HFF-Myc (cell line): ENCODE measurements around the gene PBX3.

Experiments
- DNase-seq: peaks from one replicate; pipeline ENCODE4 v3.0.0-alpha.2; 2011; ENCODE audit warnings: low read depth; ENCODE audit errors: extremely low read depth
- H3K4me3 ChIP-seq: replicated peaks from 2 replicates; pipeline ENCODE4 v1.5.1; 2011; ENCODE audit warnings: low read depth, mild to moderate bottlenecking, control low read depth, low read length
- TF ChIP-seq, protein P1 (sequence below): IDR thresholded peaks from 2 replicates; pipeline ENCODE4 v1.5.1; 2012; ENCODE audit warnings: mild to moderate bottlenecking, low read depth, low read length, control low read depth; ENCODE audit errors: missing control alignments

PBX3 gene

DNA sequence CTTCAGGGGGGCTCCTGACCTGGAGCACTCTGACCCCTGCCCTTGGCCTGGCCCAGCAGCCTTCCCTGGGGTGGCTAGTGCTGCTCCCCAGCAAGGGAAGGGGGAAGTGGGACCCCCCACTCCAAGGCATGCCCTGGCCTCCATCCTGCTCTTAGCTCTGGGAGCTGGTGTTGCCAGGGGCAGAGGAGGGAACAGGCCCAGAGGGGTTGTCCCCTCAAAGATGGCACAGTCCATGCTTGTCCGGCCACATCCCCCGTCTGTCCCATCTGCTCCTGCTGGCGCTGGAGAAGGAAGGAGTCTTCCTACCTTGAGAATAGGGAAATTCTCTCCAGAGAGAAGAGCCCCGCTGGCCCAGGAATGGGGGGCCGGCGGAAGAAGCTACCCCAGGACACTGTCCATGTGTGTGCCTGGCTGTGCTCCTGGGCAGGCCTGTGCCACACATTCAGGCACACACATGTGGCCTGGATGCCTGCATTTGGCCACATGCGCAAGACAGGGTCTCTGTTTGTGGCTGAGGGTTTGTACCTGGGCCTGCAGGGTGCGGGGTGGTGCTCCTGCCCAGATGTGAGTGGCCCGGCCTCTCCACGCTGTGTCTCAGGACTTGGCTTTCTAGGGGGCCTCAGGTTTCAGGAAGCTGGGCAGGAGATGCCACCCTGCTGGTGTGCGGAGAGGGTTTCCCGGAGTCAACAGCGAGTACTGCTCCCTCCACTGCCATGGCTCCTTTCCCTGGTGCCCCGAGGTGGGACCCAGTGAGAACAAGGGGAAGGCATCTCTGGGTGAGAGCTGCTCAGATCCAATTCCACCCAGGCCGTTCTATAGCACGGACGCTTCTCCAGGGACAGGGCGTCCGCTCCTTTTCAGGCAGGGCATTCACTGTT is 247.1 kb downstream of the PBX3 start:
- no peak overlapping the region for H3K4me3 ChIP-seq
- TF ChIP-seq, protein P1, sequence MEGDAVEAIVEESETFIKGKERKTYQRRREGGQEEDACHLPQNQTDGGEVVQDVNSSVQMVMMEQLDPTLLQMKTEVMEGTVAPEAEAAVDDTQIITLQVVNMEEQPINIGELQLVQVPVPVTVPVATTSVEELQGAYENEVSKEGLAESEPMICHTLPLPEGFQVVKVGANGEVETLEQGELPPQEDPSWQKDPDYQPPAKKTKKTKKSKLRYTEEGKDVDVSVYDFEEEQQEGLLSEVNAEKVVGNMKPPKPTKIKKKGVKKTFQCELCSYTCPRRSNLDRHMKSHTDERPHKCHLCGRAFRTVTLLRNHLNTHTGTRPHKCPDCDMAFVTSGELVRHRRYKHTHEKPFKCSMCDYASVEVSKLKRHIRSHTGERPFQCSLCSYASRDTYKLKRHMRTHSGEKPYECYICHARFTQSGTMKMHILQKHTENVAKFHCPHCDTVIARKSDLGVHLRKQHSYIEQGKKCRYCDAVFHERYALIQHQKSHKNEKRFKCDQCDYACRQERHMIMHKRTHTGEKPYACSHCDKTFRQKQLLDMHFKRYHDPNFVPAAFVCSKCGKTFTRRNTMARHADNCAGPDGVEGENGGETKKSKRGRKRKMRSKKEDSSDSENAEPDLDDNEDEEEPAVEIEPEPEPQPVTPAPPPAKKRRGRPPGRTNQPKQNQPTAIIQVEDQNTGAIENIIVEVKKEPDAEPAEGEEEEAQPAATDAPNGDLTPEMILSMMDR = no peak
- DNase-seq = no peak

DNA sequence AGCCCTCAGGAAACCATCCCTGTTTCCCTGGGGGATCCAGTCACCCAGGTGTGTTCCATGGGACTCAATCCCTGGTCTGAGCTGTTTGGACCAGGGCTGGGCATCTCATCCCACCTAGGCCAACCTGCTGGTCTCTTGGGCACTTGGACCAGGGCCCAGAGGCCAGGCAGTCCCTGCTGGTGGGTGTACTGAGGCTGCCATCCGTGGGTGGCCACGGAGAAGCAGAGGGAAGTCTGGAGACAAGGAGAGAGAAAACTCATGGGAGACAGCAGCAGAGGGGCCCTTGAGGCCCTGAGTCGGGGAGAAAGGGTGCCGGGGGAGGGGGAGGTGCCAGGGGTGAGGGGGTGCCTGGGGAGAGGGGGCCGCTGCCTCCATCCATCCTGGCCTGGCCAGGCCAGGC is 247.8 kb downstream of the PBX3 start:
- H3K4me3 ChIP-seq = no peak overlapping the region
- no peak for DNase-seq
- TF ChIP-seq, protein P1 = no peak

DNA sequence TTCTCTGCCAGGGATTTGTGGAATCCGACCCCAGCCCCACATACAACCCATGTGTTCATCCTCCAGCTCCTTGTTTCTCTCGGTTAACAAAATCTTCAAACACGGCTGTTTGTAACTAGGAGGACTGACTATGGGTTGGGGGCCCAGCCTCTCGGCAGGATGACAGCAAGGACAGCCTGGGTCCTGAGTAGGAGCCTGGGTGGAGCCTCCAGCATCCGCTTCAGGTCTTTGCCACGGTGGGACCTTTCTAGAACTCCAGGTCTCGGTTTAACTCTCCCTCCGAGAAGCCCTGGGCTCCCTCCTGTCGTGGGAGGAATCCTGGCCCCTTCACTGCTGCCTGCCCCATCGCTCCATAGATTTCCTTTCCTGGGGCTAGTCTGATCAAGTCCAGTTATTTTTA is 248.5 kb downstream of the PBX3 start:
- H3K4me3 ChIP-seq = no peak overlapping the region
- TF ChIP-seq, protein P1 = no peak
- no peak for DNase-seq

DNA sequence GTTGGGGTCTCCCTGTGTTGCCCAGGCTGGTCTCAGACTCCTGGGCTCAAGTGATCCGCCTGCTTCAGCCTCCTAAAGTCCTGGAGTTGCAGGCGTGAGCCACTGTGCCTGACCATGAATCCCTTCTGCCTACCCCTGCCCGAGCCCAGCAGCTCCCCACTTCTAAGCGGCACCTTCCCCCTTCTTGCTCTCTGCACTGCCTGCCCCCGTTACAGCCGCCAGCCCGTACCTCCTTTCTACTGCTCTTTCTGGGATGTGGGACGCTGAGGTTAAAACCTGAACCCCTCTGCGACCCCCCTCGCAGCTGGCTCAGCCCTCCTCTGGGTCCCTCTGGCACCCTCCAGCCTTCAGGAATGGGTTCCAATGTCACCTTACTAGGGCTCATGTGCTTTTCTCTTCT is 249.6 kb downstream of the PBX3 start:
- DNase-seq = no peak
- TF ChIP-seq, protein P1 = no peak
- no peak overlapping the region for H3K4me3 ChIP-seq

DNA sequence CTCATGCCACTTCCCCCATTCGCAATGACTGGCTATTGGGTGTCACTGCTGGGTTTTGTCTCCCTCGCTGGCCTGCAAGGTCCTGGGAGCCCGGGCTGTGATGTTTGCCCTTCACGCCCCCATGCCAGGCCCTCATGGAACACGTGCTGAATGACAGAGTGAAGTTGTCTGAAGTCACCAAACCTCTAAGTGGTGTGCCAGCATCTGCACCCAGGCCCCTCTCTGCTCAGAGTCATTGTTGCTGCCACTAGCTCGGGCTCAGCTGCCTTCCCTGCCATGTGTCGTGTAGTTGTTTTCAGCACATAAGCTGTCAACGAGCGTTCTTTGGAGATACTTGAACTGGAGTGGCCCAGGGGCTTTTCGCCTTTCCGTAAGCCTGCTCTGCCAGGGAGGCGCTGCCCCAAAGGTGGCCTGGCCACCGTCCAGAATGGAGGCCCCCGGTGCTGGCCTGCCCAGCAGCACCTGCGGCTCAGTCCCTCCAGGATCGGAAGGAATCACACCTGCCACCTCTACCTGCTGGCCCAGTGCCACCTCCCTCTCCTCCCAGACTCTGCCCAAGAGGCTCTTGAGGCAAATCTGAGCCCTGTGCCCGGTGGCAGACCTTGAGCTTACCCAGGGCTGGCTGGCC is 250.1 kb downstream of the PBX3 start:
- DNase-seq = no peak
- H3K4me3 ChIP-seq = no peak overlapping the region
- TF ChIP-seq, protein P1 = no peak

DNA sequence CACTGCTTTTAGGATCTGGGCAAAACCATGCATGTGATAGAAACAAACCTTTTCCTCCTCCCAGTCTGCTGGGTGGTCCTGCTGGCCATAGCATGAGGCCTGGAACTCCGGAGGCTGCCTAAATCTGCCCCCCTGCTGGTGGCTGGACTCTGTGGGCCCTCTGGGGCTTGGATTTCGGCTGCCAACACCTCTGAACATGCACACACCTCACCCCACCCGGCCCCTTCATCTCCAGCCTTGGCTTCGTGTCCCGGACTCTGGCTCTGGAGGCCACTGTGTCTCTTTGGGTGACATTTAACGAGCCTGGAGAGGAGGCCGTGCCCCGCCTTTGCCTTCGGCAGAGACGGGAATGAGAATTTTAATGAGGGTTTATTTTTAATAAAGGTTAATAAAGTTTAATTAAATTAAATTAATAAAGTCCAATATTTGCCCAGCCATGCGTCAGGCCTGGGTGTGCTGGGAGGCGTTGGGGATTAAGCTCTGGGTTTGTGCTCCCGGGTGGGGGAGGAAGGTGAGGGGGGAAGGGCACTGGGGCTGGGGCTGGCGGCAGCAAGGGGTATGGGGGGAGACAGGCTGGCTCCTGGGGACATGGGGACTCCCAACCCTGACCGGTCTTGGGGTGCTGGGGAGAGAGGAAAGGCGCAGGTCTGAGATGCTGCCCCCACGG is 251.8 kb downstream of the PBX3 start:
- no peak overlapping the region for H3K4me3 ChIP-seq
- TF ChIP-seq, protein P1 = no peak
- DNase-seq = no peak
